GM13977 (cell line): Measurements from ENCODE around the gene KYNU.

Source experiments
- DNase-seq: peaks from one replicate; pipeline ENCODE4 v3.0.0; 2012; ENCODE audit warnings: low spot score
- in situ Hi-C: fragments of 300-500 bp; cut with MboI; formaldehyde crosslinking; loops from one replicate; pipeline ENCODE4 v1.12.0; 2022; ENCODE audit warnings: low sequenced_read_pairs, low pct_unique_long_range_greater_than_20kb, mixed read lengths, inconsistent platforms; ENCODE audit not compliant: unreplicated experiment
- TF ChIP-seq, protein P1 (sequence below): IDR thresholded peaks from 2 replicates; pipeline ENCODE4 v1.5.1; 2012; ENCODE audit warnings: mild to moderate bottlenecking, control low read depth; ENCODE audit not compliant: insufficient read depth; ENCODE audit errors: extremely low read depth, missing control alignments

The KYNU gene

DNA sequence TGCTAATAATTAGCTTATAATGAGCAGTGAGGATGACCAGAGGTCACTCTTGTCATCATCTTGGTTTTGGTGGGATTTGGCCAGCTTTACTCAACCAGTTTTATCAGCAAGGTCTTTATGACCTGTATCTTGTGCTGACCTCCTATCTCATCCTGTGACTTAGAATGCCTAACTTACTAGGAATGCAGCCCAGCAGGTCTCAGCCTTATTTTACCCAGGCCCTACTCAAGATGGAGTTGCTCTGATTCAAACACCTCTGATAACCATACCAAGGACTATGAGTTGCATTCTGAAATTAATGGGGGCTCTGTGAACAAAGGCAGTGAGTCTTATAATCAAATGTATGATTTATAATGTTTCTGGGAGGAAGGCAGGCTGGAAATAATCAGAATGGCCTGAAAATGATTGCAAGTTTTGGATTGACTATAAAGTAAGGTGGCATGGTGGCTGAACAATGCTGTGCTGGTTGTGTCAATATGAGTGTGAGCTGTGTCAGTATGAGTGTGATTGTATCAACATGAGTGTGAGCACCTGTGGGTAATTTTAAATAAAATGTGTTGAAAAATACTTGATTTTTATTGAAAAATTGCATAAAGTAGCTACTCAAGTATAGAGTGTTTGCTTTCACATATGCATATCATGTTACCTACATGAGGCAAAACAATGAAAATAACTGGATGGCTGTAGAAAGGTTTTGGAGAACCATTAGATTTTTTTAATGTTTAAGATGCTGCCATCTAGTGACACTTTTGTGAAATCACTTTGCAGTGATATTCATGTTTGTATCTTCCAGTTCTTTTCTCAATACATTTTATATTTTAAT is 103.0 kb downstream of the KYNU start:
- in situ Hi-C loops: loop anchor here (25.0 kb wide), 1 partner anchor 293 kb away; no protein-coding TSS in a partner anchor
- DNase-seq: peak; percentile 5
- TF ChIP-seq, protein P1, sequence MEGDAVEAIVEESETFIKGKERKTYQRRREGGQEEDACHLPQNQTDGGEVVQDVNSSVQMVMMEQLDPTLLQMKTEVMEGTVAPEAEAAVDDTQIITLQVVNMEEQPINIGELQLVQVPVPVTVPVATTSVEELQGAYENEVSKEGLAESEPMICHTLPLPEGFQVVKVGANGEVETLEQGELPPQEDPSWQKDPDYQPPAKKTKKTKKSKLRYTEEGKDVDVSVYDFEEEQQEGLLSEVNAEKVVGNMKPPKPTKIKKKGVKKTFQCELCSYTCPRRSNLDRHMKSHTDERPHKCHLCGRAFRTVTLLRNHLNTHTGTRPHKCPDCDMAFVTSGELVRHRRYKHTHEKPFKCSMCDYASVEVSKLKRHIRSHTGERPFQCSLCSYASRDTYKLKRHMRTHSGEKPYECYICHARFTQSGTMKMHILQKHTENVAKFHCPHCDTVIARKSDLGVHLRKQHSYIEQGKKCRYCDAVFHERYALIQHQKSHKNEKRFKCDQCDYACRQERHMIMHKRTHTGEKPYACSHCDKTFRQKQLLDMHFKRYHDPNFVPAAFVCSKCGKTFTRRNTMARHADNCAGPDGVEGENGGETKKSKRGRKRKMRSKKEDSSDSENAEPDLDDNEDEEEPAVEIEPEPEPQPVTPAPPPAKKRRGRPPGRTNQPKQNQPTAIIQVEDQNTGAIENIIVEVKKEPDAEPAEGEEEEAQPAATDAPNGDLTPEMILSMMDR: peak; percentile 44

DNA sequence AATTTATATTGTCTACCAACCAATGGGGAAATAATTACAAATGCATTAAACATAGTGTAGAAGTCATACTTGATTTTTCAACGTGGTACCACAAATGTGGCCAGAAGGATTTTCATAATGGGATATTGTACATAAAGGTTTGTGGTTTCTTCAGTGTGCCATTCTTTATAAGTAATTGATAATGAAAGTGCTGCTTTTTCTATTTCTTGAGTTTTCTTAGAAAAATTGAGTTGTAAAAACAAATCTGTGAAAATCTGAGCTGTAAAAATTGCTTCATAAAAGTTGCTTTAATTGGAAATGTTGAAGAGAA is 103.6 kb downstream of the KYNU start:
- in situ Hi-C loops: loop anchor here (25.0 kb wide), 1 partner anchor 294 kb away; no protein-coding TSS in a partner anchor
- TF ChIP-seq, protein P1: no peak
- DNase-seq: no peak

DNA sequence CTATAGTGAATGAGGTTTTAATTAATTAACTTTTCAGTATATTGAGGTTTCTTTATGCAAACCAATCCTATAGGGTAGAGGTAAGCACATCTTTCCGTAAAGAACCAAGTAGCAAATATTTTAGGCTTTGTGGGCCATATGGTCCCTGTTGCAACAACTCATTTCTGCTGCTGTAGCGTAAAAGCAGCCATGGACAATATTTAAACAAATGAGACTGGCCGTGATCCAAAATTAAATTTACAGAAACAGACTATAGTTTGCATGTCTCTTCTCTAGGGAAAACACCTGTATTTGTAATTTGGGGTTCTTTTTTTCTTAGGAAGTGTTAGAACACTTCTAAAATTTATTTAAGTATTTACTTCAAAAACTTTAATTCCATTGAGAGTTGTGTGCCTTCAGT is 104.3 kb downstream of the KYNU start:
- TF ChIP-seq, protein P1: no peak
- no peak for DNase-seq
- in situ Hi-C loops: loop anchor here (25.0 kb wide), 1 partner anchor 294 kb away; no protein-coding TSS in a partner anchor

DNA sequence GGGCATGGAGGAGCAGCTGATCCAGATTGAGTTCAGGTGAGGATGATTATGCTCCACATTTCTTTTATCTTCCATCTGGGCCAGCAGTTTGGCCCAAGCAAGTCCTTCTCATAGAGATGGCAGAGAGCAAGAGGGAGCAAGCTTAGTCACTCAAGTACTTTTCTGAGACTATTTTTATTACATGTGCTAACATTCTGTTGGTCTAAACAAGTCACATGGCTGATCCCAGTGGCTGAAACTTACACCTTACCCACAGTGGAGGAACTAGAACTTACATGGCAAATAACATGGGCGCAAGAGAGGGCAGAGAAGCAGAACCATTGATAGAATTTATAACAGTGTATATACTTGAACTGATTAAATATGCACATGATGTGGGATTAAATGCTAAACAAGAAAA is 105.7 kb downstream of the KYNU start:
- no peak for DNase-seq
- TF ChIP-seq, protein P1: no peak
- in situ Hi-C loops: loop anchor here (25.0 kb wide), 1 partner anchor 296 kb away; no protein-coding TSS in a partner anchor

DNA sequence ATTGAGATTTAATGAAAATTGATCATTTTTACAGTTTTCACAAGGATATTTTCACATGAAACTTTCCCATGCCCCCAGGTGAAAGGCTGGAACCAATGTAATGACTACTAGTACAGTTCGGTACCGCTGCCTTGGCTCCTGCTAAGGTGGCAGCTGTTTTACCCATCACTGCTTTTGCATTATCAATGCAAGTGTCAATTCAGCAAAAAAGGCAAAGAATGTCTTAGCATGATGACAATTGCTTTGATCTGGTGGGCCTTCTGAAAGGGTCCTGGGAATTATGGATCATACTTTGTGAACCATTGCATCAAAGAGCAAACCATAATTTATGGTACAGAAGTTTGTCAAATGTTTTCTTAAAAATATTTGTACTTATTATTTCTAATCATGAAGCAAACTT is 107.2 kb downstream of the KYNU start:
- no peak for DNase-seq
- TF ChIP-seq, protein P1: no peak
- in situ Hi-C loops: loop anchor here (25.0 kb wide), 1 partner anchor 297 kb away; no protein-coding TSS in a partner anchor

DNA sequence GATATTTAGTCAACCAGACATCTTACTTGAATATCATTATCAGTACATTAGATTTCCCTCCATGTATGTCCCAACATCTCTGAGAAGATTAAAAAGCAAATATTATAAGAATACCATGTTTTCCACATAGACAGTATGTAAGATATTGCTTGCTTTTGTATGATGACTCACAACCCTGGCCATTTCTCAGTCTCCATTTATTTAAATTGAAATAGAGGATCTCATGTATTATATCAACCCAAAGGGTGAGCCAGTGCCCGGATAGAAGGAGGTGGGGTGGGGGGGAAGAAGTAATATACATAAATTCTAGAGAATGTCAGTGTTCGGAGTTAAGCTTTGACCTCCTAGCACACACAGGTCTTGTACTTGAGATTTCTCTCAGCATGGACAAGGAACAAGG is 109.6 kb downstream of the KYNU start:
- DNase-seq: no peak
- in situ Hi-C loops: loop anchor here (25.0 kb wide), 1 partner anchor 300 kb away; no protein-coding TSS in a partner anchor
- TF ChIP-seq, protein P1: no peak
